ENCODE data around the gene ST8SIA3. TPM values are rescaled to one million over a fixed set of nuclear protein-coding genes. Genes with fewer than 3 reads are reported as not detected.

The ST8SIA3 gene
- total and polyA plus RNA-seq, 9 of the 15 experiments (the other 6 are each of a cell fraction or from before 2014, with no cell fraction given) = not detected

Other genes starting within 250 kb of the ST8SIA3 start
- gene BOD1L2, start 205.5 kb upstream of the ST8SIA3 start, total RNA-seq (2014; rRNA removed) = not detected in 2 replicates
- not detected in 2 replicates for gene BOD1L2, start 205.5 kb upstream of the ST8SIA3 start, total RNA-seq (2014; rRNA removed; fragmentation: Illumina TruSeq; extraction: Trizol)
- gene BOD1L2, start 205.5 kb upstream of the ST8SIA3 start, total RNA-seq (2015; rRNA removed; fragmentation: Illumina TruSeq; extraction: Trizol) = not detected in 2 replicates
- gene BOD1L2, start 205.5 kb upstream of the ST8SIA3 start, total RNA-seq (2021) = not detected in 2 replicates
- not detected in 2 replicates for gene BOD1L2, start 205.5 kb upstream of the ST8SIA3 start, polyA plus RNA-seq (2011; rRNA removed)
- gene BOD1L2, start 205.5 kb upstream of the ST8SIA3 start, polyA plus RNA-seq (2014; fragmentation: Illumina TruSeq; extraction: Trizol) = 0.03 TPM in 1 of 2 replicates, not detected in the other
- gene BOD1L2, start 205.5 kb upstream of the ST8SIA3 start, polyA plus RNA-seq (2014; fragmentation: Nextera tagmentation; extraction: Ambion mirVana) = not detected
- gene BOD1L2, start 205.5 kb upstream of the ST8SIA3 start, polyA plus RNA-seq (2014; rRNA removed) = not detected in 2 replicates
- gene ONECUT2, start 82.8 kb downstream of the ST8SIA3 start, total RNA-seq (2014; rRNA removed) = 0.50 and 0.65 TPM in 2 replicates
- 1.2 and 1.3 TPM in 2 replicates for gene ONECUT2, start 82.8 kb downstream of the ST8SIA3 start, total RNA-seq (2014; rRNA removed; fragmentation: Illumina TruSeq; extraction: Trizol)
- 0.83 TPM in 2 replicates for gene ONECUT2, start 82.8 kb downstream of the ST8SIA3 start, total RNA-seq (2015; rRNA removed; fragmentation: Illumina TruSeq; extraction: Trizol)
- 1.9 and 2.5 TPM in 2 replicates for gene ONECUT2, start 82.8 kb downstream of the ST8SIA3 start, total RNA-seq (2021)
- gene ONECUT2, start 82.8 kb downstream of the ST8SIA3 start, polyA plus RNA-seq (2011; rRNA removed) = 0.85 TPM in 2 replicates
- 1.3 and 1.5 TPM in 2 replicates for gene ONECUT2, start 82.8 kb downstream of the ST8SIA3 start, polyA plus RNA-seq (2014; fragmentation: Illumina TruSeq; extraction: Trizol)
- under 1 TPM; 0.27 to 0.37 TPM for gene ONECUT2, start 82.8 kb downstream of the ST8SIA3 start, polyA plus RNA-seq (2014; fragmentation: Nextera tagmentation; extraction: Ambion mirVana)
- 0.52 and 0.55 TPM in 2 replicates for gene ONECUT2, start 82.8 kb downstream of the ST8SIA3 start, polyA plus RNA-seq (2014; rRNA removed)
- gene FECH, start 234.1 kb downstream of the ST8SIA3 start, total RNA-seq (2014; rRNA removed) = 170 and 212 TPM in 2 replicates
- 46.7 and 48.8 TPM in 2 replicates for gene FECH, start 234.1 kb downstream of the ST8SIA3 start, total RNA-seq (2014; rRNA removed; fragmentation: Illumina TruSeq; extraction: Trizol)
- gene FECH, start 234.1 kb downstream of the ST8SIA3 start, total RNA-seq (2015; rRNA removed; fragmentation: Illumina TruSeq; extraction: Trizol) = 20.2 and 24.1 TPM in 2 replicates
- gene FECH, start 234.1 kb downstream of the ST8SIA3 start, total RNA-seq (2021) = 64.0 and 67.1 TPM in 2 replicates
- gene FECH, start 234.1 kb downstream of the ST8SIA3 start, polyA plus RNA-seq (2011; rRNA removed) = 55.5 and 74.8 TPM in 2 replicates
- gene FECH, start 234.1 kb downstream of the ST8SIA3 start, polyA plus RNA-seq (2014; fragmentation: Illumina TruSeq; extraction: Trizol) = 73.9 and 79.1 TPM in 2 replicates
- 10 to 100 TPM; 19.8 to 21.1 TPM for gene FECH, start 234.1 kb downstream of the ST8SIA3 start, polyA plus RNA-seq (2014; fragmentation: Nextera tagmentation; extraction: Ambion mirVana)
- gene FECH, start 234.1 kb downstream of the ST8SIA3 start, polyA plus RNA-seq (2014; rRNA removed) = 56.8 and 84.3 TPM in 2 replicates

Measured in K562 (cell line).